PC-3 (cell line): ENCODE measurements around the gene TRABD. TPM values are rescaled to one million over a fixed set of nuclear protein-coding genes. Genes with fewer than 3 reads are reported as not detected.

Source experiments
- ATAC-seq: fragments of 200-7000 bp; cut with Tn5 transposase; 2 replicates; pipeline ENCODE4 v1.9.1; 2020; ENCODE audit warnings: mild to moderate bottlenecking, moderate library complexity
- BruUV-seq: library from RNA; stranded (reverse); fragments of 400-500 nt; replicated peaks from 2 replicates; lab custom pipeline; 2021; lab: Mats Ljungman, UMichigan
- CTCF ChIA-PET: fragments of 300-600 bp; sonication (Branson Sonifier 250); formaldehyde crosslinking; loops from one replicate; lab custom pipeline; 2022; ENCODE audit warnings: antibody characterized with exemption; lab: Charles Lee
- POLR2A ChIA-PET: fragments of 300-600 bp; sonication (Branson Sonifier 250); formaldehyde crosslinking; loops from one replicate; lab custom pipeline; 2022; ENCODE audit warnings: antibody characterized with exemption; ENCODE audit not compliant: unreplicated experiment; lab: Charles Lee
- DNase-seq: peaks from one replicate; pipeline ENCODE4 v3.0.0-alpha.2; 2015
- H2AFZ ChIP-seq: fragments of 300-600 bp; sonication (generic); 2 replicates; pipeline ENCODE4 v1.6.0; 2016; ENCODE audit warnings: antibody characterized with exemption, low read length
- H3F3A ChIP-seq: fragments of 300-600 bp; sonication (generic); one replicate; pipeline ENCODE4 v1.6.0; 2017; ENCODE audit warnings: antibody characterized with exemption, low read length, control low read depth, mild to moderate bottlenecking; ENCODE audit not compliant: unreplicated experiment
- H3K27ac ChIP-seq: fragments of 300-600 bp; sonication (generic); 2 replicates; pipeline ENCODE4 v1.5.1; 2016; ENCODE audit warnings: mild to moderate bottlenecking, low read length
- H3K27me3 ChIP-seq: fragments of 300-600 bp; sonication (generic); 2 replicates; pipeline ENCODE4 v1.6.1; 2016; ENCODE audit warnings: low read length, mixed read lengths
- H3K36me3 ChIP-seq: fragments of 300-600 bp; sonication (generic); 2 replicates; pipeline ENCODE4 v1.6.1; 2016; ENCODE audit warnings: low read depth, mixed run types, low read length, mixed read lengths
- H3K4me1 ChIP-seq: fragments of 300-600 bp; sonication (generic); 2 replicates; pipeline ENCODE4 v1.5.1; 2016; ENCODE audit warnings: low read length; ENCODE audit not compliant: insufficient read depth
- H3K4me2 ChIP-seq: fragments of 300-600 bp; sonication (generic); 2 replicates; pipeline ENCODE4 v1.6.0; 2016; ENCODE audit warnings: low read length
- H3K4me3 ChIP-seq: fragments of 300-600 bp; sonication (generic); 2 replicates; pipeline ENCODE4 v1.5.1; 2016; ENCODE audit warnings: mild to moderate bottlenecking, low read length, mixed read lengths
- H3K79me2 ChIP-seq: fragments of 300-600 bp; sonication (generic); 2 replicates; pipeline ENCODE4 v1.6.1; 2017; ENCODE audit warnings: low read length, mixed read lengths
- H3K9ac ChIP-seq: fragments of 300-600 bp; sonication (generic); 2 replicates; pipeline ENCODE4 v1.6.0; 2016; ENCODE audit warnings: mild to moderate bottlenecking, low read length
- H3K9me2 ChIP-seq: fragments of 300-600 bp; sonication (generic); replicated peaks from 2 replicates; pipeline ENCODE4 v1.6.1; 2016; ENCODE audit warnings: mixed run types, low read length, mixed read lengths
- H3K9me3 ChIP-seq: fragments of 300-600 bp; sonication (generic); 2 replicates; pipeline ENCODE4 v1.6.1; 2016; ENCODE audit warnings: low read length, mixed read lengths
- H4K20me1 ChIP-seq: fragments of 300-600 bp; sonication (generic); 2 replicates; pipeline ENCODE4 v1.6.1; 2016; ENCODE audit warnings: low read length, mixed read lengths
- EZH2 ChIP-seq: fragments of 300-600 bp; sonication (generic); IDR thresholded peaks from one replicate; pipeline ENCODE4 v1.6.1; 2017; ENCODE audit warnings: antibody characterized with exemption, mild to moderate bottlenecking, low read length; ENCODE audit not compliant: unreplicated experiment
- EZH2phosphoT487 ChIP-seq: fragments of 300-600 bp; sonication (generic); IDR thresholded peaks from 2 replicates; pipeline ENCODE4 v1.6.1; 2018; ENCODE audit warnings: mild to moderate bottlenecking, antibody characterized with exemption, low read length, borderline replicate concordance
- intact Hi-C: fragments of 100-400 bp; cut with micrococcal nuclease; formaldehyde crosslinking; loops from 2 replicates; pipeline ENCODE4 v1.9.0; 2023
- total RNA-seq: library from RNA; depleted of rRNA; stranded (reverse); fragments of >200 nt; gene quantifications from 2 replicates; pipeline ENCODE4 v1.2.3, GENCODE V29; 2014
- TF ChIP-seq, protein P1 (sequence below): fragments of 300-600 bp; sonication (generic); conservative IDR thresholded peaks from 2 replicates; pipeline ENCODE4 v1.5.1; 2017; ENCODE audit warnings: antibody characterized with exemption, low read depth, mild to moderate bottlenecking, low read length

TRABD gene
- total RNA-seq, 1 experiment from 2014 or later, result 53.4 TPM

DNA sequence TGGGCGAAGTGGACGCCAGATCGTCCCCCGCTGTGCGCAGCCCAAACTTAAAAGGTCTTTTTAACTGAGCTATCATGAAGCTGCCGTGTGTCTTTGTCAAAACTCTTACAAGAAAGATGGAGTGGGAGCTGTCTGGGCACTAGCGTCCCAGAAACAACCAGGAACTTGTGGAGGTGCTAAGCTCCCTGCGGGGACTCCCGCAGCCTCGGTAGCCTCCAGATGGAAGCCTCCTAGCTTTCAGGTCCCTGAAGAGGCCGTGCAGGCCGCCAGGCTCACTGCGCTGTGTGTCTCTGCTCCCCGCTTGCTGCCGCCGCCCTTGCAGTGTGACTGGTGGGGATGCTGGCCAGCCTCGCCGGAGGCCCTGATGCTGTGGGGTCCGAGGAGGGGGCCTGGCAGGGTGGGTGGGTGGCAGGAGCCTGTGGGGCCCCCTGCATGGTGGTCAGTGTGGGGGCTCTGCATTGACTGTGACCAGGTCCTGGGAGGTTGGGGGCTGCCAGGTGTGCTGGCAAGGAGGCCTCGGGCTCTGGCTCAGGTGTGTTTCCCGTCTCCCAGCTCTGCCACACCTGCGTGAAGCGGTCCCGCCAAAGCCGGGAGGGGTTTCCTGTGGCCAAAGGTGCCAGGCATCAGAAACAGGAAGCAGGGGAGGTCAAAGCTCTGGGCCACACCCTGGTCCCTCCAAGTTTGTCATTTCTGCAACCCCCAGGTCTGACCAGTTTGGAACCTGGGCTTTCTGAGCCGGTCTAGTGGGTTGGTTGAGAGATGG, 1.2 kb downstream of the TRABD start:
- CTCF ChIA-PET, result interaction anchor here (0.8 kb wide), 1 partner anchor 72 kb away, joined by 3 read pairs; no protein-coding TSS in a partner anchor
- BruUV-seq, result no TSS peak
- H3K4me2 ChIP-seq, result peak overlapping the region; percentile 94
- no peaks in the 10 kb centered on the region for H4K20me1 ChIP-seq
- peaks cover 53% of the 10 kb centered on the region for H3K79me2 ChIP-seq
- peak overlapping the region; percentile 86 for H3K9ac ChIP-seq
- peak overlapping the region; percentile 77 for H3K4me3 ChIP-seq
- intact Hi-C loops, result loop anchor here (1.0 kb wide), 1 partner anchor 38 kb away; no protein-coding TSS in a partner anchor
- ATAC-seq, result no peak
- no peaks in the 10 kb centered on the region for H3K9me2 ChIP-seq
- TF ChIP-seq, protein P1, sequence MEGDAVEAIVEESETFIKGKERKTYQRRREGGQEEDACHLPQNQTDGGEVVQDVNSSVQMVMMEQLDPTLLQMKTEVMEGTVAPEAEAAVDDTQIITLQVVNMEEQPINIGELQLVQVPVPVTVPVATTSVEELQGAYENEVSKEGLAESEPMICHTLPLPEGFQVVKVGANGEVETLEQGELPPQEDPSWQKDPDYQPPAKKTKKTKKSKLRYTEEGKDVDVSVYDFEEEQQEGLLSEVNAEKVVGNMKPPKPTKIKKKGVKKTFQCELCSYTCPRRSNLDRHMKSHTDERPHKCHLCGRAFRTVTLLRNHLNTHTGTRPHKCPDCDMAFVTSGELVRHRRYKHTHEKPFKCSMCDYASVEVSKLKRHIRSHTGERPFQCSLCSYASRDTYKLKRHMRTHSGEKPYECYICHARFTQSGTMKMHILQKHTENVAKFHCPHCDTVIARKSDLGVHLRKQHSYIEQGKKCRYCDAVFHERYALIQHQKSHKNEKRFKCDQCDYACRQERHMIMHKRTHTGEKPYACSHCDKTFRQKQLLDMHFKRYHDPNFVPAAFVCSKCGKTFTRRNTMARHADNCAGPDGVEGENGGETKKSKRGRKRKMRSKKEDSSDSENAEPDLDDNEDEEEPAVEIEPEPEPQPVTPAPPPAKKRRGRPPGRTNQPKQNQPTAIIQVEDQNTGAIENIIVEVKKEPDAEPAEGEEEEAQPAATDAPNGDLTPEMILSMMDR, result no peak
- TF ChIP-seq EZH2, result no peak
- TF ChIP-seq EZH2phosphoT487, result no peak
- peak overlapping the region; percentile 29 for H3K27ac ChIP-seq
- H3K4me1 ChIP-seq, result peaks cover 43% of the 10 kb centered on the region
- POLR2A ChIA-PET, result interaction anchor here (0.5 kb wide), 1 partner anchor 227 kb away, joined by 5 read pairs; the partner anchor contains the start of gene PIM3
- peak; percentile 33 for DNase-seq
- no peaks in the 10 kb centered on the region for H3K27me3 ChIP-seq
- H3K36me3 ChIP-seq, result no peaks in the 10 kb centered on the region
- no peaks in the 10 kb centered on the region for H3K9me3 ChIP-seq
- no peaks in the 10 kb centered on the region for H3F3A ChIP-seq
- H2AFZ ChIP-seq, result 0 out of 2 replicates have a peak overlapping the region, but pooled peaks have one; percentile 7

DNA sequence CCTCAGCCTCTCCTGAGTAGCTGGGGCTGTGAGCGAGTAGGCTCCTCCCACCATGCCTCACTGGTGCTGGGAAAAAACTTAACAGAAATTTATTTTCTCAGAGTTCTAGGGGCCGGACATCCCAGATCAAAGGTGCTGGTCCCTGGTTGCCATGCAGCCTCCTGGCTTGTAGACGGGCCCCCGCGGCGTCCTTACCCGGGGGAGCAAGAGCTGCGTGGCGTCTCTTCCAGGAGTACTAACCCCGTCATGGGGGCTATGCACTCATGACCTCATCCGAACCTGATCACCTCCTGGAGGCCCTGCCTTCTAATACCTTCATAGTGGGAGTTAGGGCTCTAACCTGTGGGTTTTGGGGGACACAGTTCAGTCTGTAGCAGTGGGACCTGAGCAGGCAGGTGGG, 2.6 kb downstream of the TRABD start:
- Histone ChIP-seq H3K27ac (no peak overlapping the region), H3K4me2 (no peak overlapping the region), H3K9ac (no peak overlapping the region), H3K4me3 (no peak overlapping the region), H3F3A (no peaks in the 10 kb centered on the region), H3K36me3 (no peaks in the 10 kb centered on the region; the same call in 1 of the 2 replicates), H3K27me3 (no peaks in the 10 kb centered on the region), H3K4me1 (peaks cover 48% of the 10 kb centered on the region), H2AFZ (no peak overlapping the region), H3K9me2 (no peaks in the 10 kb centered on the region), H4K20me1 (0 out of 2 replicates have a peak, but pooled peaks cover 4% of the 10 kb centered on the region), H3K9me3 (no peaks in the 10 kb centered on the region), H3K79me2 (peaks cover 68% of the 10 kb centered on the region)
- CTCF ChIA-PET, result no interaction called here
- POLR2A ChIA-PET, result no interaction called here
- DNase-seq (no peak), ATAC-seq (no peak)
- intact Hi-C loops, result no loop called here
- no TSS peak for BruUV-seq
- TF ChIP-seq, protein P1, result no peak
- TF ChIP-seq EZH2phosphoT487, result no peak
- TF ChIP-seq EZH2, result no peak
